Bronchial epithelial cell (primary cell): ENCODE data around the gene NUTM2D. TPM values are rescaled to one million over a fixed set of nuclear protein-coding genes. Genes with fewer than 3 reads are reported as not detected.
"Not testable (repeated sequence)": the region's sequence is repeated elsewhere in the genome, so short reads cannot be mapped to it uniquely, and the experiment has no call there.

Source experiments
- DNase-seq: peaks from one replicate; pipeline ENCODE4 v3.0.0-alpha.2; 2010; ENCODE audit warnings: low read depth
- FAIRE-seq: peaks from 2 replicates; lab custom pipeline; 2011; peaks lifted over from hg19 to GRCh38; lab: Jason Lieb, UNC
- H3K27me3 ChIP-seq: 2 replicates; pipeline ENCODE4 v1.5.1; 2011; ENCODE audit warnings: low read length; ENCODE audit not compliant: control insufficient read depth, insufficient read depth
- H3K36me3 ChIP-seq: 2 replicates; pipeline ENCODE4 v1.5.1; 2011; ENCODE audit warnings: low read length; ENCODE audit not compliant: control insufficient read depth, insufficient read depth
- H3K4me3 ChIP-seq: 2 replicates; pipeline ENCODE4 v1.5.1; 2011; ENCODE audit warnings: mild to moderate bottlenecking, low read depth, low read length, control low read depth
- total RNA-seq: library from RNA; depleted of rRNA; stranded (reverse); fragments of >200 nt; gene quantifications from 2 replicates; pipeline ENCODE4 v1.2.1, GENCODE V29; 2014

The NUTM2D gene, protein sequence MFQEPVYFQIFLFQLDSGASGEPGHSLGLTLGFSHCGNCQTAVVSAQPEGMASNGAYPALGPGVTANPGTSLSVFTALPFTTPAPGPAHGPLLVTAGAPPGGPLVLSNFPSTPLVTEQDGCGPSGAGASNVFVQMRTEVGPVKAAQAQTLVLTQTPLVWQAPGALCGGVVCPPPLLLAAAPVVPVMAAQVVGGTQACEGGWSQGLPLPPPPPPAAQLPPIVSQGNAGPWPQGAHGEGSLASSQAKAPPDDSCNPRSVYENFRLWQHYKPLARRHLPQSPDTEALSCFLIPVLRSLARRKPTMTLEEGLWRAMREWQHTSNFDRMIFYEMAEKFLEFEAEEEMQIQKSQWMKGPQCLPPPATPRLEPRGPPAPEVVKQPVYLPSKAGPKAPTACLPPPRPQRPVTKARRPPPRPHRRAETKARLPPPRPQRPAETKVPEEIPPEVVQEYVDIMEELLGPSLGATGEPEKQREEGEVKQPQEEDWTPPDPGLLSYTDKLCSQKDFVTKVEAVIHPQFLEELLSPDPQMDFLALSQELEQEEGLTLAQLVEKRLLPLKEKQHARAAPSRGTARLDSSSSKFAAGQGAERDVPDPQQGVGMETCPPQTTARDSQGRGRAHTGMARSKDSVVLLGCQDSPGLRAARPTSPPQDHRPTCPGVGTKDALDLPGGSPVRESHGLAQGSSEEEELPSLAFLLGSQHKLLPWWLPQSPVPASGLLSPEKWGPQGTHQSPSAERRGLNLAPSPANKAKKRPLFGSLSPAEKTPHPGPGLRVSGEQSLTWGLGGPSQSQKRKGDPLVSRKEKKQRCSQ
- 2.4 and 6.1 TPM in 2 replicates for total RNA-seq

DNA sequence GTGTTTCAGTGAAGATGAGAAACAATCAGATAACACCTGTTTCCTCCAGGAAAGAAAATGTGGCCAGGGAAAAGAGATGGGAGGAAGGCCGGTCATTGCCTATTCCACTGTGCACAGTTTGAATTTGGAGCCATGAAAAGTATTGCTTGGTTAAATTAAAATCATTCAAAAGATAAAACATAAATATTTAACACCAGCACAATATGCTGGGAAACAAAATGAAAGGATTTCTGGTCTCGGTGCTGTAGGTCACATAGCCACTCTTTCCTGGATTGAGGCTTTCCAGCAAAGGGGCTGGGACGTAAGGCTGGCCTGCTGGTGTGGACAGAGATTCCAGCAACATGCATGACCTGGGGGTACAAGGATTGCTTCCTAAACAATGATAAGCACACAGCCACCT, at the start of gene NUTM2D:
Gene NUTM2D, plus strand, starts transcription at position 301 of the 400 bp plus-strand sequence. CDS start 522 bp downstream, outside the sequence.
- FAIRE-seq, H3K27me3 ChIP-seq, H3K4me3 ChIP-seq, H3K36me3 ChIP-seq, DNase-seq: not testable (repeated sequence)

GRCh38 chr10:87308702-87309101, 48.8 kb upstream of the NUTM2D start:
- not testable (repeated sequence) for H3K4me3 ChIP-seq, FAIRE-seq, H3K27me3 ChIP-seq, DNase-seq, H3K36me3 ChIP-seq

GRCh38 chr10:87309657-87310056, 47.9 kb upstream of the NUTM2D start:
- not testable (repeated sequence) for H3K27me3 ChIP-seq, FAIRE-seq, H3K4me3 ChIP-seq, H3K36me3 ChIP-seq, DNase-seq

DNA sequence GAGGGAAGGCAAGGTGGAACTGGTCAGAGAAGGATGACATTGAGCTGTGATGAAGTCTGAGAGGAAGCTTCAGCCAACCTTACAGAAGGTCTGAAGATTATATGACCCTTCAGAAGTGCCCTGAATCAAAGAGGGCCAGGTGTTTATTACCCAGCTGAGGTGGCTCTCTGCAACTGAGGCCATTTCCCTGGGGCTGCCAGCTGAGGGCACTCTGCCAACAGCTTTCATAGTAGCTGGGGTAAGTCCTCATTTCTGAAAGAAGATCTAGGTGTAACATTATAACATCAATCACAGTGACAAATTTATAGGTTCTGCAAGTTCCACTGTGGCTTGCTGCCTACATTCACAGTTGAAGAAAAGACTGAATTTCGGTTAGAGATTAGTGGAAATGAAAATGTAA, 46.0 kb upstream of the NUTM2D start:
- FAIRE-seq, H3K4me3 ChIP-seq, H3K27me3 ChIP-seq, H3K36me3 ChIP-seq, DNase-seq: not testable (repeated sequence)

DNA sequence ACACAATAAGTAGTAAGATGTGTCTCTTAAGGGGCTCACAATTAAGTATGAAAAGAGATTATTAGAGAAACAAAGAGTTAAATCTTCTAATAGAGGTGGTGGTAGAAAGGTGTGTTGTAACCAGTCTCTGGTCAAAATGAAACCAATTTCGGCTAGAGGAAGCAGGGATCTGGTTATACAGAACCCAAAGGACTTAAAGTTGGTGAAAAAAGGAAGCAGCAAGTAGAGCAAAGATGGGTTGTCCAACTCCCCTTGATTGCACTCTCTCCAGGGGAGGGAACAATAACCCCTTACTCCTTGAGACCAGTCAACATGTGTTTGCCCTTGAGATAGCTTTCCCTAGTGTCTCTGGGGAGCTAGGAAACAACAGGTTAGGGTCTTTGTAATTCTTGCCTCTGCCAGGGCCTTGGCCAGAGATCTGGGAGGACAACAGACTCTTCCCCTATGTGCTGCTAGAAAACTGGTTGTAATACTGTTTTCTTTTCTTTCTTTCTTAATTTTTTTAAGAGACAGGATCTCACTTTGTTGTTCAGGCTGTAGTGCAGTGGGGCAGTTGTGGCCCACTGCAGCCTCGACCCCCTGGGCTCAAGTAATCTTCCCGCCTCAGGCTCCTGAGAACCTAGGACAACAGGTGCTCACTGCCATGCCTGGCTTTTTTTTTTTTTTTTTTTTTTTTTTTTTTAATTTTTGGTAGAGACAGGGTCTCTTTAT, 43.7 kb upstream of the NUTM2D start:
- H3K36me3 ChIP-seq, DNase-seq, H3K27me3 ChIP-seq, H3K4me3 ChIP-seq, FAIRE-seq: not testable (repeated sequence)

- not testable (repeated sequence) for H3K36me3 ChIP-seq, H3K4me3 ChIP-seq, DNase-seq, FAIRE-seq, H3K27me3 ChIP-seq
These were observed 43.1 kb upstream of the NUTM2D start for GRCh38 chr10:87314360-87314973.

DNA sequence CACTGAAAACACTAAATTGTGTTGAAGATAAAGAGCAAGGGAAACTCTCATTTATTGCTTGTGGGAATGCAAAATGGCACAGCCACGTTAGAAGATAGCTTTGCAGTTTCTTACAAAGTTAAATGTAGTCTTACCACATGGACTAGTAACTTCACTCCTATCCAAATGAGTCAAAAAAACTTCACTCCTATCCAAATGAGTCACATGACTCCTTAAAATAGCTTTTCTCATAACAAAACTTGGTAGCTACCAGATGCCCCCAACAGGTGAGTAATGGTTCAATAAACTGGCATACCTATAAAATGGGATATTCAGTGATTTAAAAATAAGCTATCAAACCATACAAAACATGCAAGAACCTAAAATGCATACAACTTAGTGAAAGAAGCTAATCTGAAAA, 36.0 kb upstream of the NUTM2D start:
- H3K4me3 ChIP-seq, H3K27me3 ChIP-seq, DNase-seq, FAIRE-seq, H3K36me3 ChIP-seq: not testable (repeated sequence)

GRCh38 chr10:87324559-87324958, 33.0 kb upstream of the NUTM2D start:
- not testable (repeated sequence) for FAIRE-seq, H3K4me3 ChIP-seq, H3K27me3 ChIP-seq, DNase-seq, H3K36me3 ChIP-seq

DNA sequence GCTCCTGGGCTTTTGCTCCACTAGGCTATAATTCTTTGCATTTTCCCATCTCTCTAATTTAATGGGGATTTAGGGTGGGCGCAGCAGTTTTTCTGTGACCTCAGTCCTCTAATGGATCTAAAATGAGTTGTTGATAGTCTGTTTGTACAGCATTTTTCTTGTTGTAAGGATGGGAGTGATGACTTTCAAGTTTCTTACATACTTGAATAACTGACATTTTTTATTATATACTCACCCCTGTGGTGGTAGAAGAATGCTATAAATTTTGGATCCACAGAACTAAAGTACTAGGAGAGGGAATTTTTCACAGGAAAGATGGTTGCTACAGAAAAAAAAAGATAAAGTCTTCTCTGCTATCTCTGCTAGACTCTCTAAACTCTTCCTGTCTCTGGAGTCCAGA, 29.6 kb upstream of the NUTM2D start:
- not testable (repeated sequence) for DNase-seq, H3K36me3 ChIP-seq, H3K4me3 ChIP-seq, FAIRE-seq, H3K27me3 ChIP-seq

GRCh38 chr10:87329131-87329530, 28.4 kb upstream of the NUTM2D start:
- not testable (repeated sequence) for H3K27me3 ChIP-seq, H3K36me3 ChIP-seq, FAIRE-seq, H3K4me3 ChIP-seq, DNase-seq

DNA sequence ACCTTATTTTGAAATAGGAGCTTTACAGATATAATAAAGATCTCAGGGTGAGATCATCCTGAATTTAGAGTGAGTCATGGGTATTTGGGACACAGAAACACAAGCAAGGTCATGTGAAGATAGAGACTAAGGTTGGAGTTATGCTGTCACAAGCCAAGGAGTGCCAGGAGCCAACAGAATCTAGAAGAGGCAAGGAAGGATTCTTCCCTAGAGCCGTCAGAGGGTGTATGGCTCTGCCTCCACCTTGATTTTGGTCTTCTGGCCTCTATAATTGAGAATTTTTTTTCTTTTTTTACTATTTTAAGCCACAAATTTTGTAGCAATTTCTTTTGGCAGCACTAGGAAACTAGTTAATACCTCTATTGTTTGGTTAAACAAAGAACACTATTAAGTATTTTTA, 24.9 kb upstream of the NUTM2D start:
- not testable (repeated sequence) for FAIRE-seq, H3K36me3 ChIP-seq, DNase-seq, H3K4me3 ChIP-seq, H3K27me3 ChIP-seq

GRCh38 chr10:87340411-87340810, 17.1 kb upstream of the NUTM2D start:
- not testable (repeated sequence) for FAIRE-seq, H3K36me3 ChIP-seq, H3K4me3 ChIP-seq, H3K27me3 ChIP-seq
- peak; percentile 38 for DNase-seq

GRCh38 chr10:87341546-87342142, 15.9 kb upstream of the NUTM2D start:
- H3K27me3 ChIP-seq, DNase-seq, H3K36me3 ChIP-seq, FAIRE-seq: not testable (repeated sequence)
- peak overlapping the region; percentile 49 for H3K4me3 ChIP-seq
